HG02642 (cell line): Measurements from ENCODE around the gene EMSY.
"Not testable (repeated sequence)": the region's sequence is repeated elsewhere in the genome, so short reads cannot be mapped to it uniquely, and the experiment has no call there.

ENCODE experiments used
- ATAC-seq: cut with Tn5 transposase; IDR thresholded peaks from one replicate; pipeline ENCODE4 v1.9.1; 2021; ENCODE audit warnings: mild to moderate bottlenecking; ENCODE audit not compliant: unreplicated experiment, poor library complexity

The EMSY gene

GRCh38 chr11:76592025-76592914 lies 147.5 kb downstream of the EMSY start:
- ATAC-seq: no peak

DNA sequence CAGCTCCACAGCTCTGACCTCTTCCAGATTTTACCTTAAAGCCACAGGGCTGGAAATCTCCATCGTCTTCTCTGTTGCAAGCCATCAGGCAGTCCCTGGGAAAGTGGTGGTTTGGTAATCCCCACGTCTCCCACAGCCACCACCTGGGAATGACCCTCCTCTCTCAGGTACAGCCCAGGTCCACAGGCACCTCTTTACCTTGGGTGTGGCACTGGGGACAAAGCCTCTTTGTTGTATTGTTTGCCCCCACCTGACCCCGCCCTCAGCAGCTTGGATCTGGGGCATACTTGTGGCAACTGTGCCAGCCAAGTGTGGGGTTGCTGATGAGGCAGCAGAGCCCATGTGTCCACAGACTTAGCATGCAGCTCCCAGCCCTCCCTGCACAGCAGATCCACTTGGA lies 148.1 kb downstream of the EMSY start:
- no peak for ATAC-seq

DNA sequence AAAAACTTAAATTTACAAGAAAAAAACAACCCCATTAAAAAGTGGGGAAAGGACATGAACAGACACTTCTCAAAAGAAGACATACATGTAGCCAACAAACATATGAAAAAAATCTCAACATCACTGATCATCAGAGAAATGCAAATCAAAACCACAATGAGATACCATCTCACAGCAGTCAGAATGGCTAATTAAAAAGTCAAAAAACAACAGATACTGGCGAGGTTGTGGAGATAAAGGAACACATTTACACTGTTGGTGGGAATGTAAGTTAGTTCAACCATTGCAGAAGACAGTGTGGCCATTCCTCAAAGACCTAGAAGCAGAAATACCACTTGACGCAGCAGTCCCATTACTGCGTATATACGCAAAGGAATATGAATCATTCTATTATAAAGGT lies 150.3 kb downstream of the EMSY start:
- ATAC-seq: not testable (repeated sequence)

DNA sequence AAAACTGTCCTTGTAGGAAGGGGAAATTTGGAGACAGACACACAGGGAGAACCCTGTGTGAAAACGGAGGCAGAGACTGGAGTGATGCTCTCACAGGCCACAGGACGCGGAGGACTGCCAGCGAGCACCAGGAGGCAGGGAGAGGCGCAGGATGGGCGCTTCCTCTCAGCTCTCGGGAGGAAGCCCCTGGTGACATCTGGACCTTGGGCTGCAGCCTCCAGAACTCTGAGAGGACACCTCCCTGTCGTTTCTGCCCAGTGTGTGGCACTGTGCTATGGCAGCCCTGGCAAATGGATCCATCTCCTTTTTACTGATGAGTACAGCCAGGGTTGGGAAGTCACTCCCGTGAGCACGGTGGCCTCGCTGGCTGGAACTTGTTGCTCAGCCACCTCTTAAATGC lies 151.8 kb downstream of the EMSY start:
- no peak for ATAC-seq

- ATAC-seq: no peak
These were observed 153.0 kb downstream of the EMSY start for GRCh38 chr11:76597533-76598425.

DNA sequence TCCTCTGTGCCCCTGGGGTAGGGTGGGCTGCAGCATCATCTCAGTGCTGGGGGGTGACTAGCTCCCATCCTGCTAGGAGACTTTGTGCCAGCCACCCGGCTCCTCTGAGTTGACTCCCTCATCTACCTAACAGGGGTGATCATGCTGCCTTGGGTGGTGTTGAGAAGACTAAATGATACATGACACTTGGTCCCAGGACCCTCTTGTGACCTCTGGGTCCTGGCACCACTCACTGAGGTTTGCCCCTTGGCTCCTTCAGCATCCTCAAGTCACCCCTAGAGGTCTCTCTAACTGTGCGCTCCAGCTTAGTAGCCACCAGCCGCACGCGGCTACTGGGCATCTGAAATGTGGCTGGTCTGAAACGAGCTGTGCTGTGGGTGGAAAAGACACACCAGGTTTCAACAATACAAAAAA lies 153.6 kb downstream of the EMSY start:
- no peak for ATAC-seq

- ATAC-seq: no peak
These were observed 154.5 kb downstream of the EMSY start for GRCh38 chr11:76599041-76600013.

- no peak for ATAC-seq
These were observed 155.4 kb downstream of the EMSY start for GRCh38 chr11:76600124-76600655.

DNA sequence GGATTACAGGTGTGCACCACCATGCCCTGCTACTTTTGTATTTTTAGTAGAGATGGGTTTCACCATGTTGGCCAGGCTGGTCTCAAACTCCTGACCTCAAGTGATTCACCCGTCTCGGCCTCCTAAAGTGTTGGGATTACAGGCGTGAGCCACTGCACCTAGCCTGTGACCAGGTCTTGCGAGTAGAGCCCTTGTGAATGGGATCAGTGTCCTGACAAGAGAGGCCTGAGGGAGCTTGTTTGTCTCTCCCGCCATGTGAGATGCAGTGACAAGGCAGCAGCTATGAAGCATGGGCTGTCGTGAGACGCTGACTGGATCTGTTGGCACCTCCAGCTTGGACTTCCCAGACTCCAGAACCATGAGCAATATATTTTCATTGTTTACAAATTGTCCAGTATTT lies 156.5 kb downstream of the EMSY start:
- no peak for ATAC-seq

DNA sequence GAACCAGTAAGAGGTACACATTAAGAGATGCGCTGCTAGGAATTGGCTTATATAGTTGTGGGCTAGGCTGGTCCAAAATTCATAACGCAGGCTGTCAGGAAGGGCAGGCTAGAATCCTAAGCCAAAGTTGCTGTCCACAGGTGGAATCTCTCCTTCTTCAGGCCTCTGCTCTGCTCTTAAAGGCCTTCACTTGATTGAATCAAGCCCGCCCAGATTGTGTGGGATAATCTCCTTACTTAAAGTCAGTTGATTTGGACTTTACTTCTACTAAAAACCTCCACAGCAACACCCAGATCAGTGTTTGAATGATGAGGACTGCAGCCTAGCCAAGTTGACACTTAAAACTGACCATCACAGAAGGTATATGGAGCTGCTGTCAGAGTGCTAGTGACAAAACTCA lies 156.9 kb downstream of the EMSY start:
- ATAC-seq: no peak

GRCh38 chr11:76602431-76602861 lies 157.6 kb downstream of the EMSY start:
- ATAC-seq: no peak
